UCSD-AML1 (cell line): Measurements from ENCODE around the gene SYT15.

Source experiments
- DNase-seq: peaks from one replicate; lab custom pipeline; 2025; ENCODE audit not compliant: unreplicated experiment; lab: John Stamatoyannopoulos, UW

SYT15 gene

GRCh38 chr10:46544989-46545791, 33.7 kb upstream of the SYT15 start:
- no peak for DNase-seq

- no peak for DNase-seq
Observed at GRCh38 chr10:46545861-46546590, 32.9 kb upstream of the SYT15 start.

GRCh38 chr10:46546591-46547540, 32.1 kb upstream of the SYT15 start:
- DNase-seq = no peak

GRCh38 chr10:46547541-46548497, 31.1 kb upstream of the SYT15 start:
- no peak for DNase-seq

- no peak for DNase-seq
Observed at GRCh38 chr10:46548498-46549090, 30.3 kb upstream of the SYT15 start.

GRCh38 chr10:46549171-46550075, 29.5 kb upstream of the SYT15 start:
- no peak for DNase-seq

- no peak for DNase-seq
Observed at GRCh38 chr10:46550076-46550790, 28.7 kb upstream of the SYT15 start.

- no peak for DNase-seq
Observed at GRCh38 chr10:46550795-46551700, 27.9 kb upstream of the SYT15 start.

GRCh38 chr10:46551701-46552525, 27.0 kb upstream of the SYT15 start:
- no peak for DNase-seq

GRCh38 chr10:46552526-46553237, 26.2 kb upstream of the SYT15 start:
- no peak for DNase-seq

- DNase-seq = no peak
Observed at GRCh38 chr10:46553238-46554049, 25.5 kb upstream of the SYT15 start.

- no peak for DNase-seq
Observed at GRCh38 chr10:46554166-46554781, 24.7 kb upstream of the SYT15 start.

- DNase-seq = no peak
Observed at GRCh38 chr10:46555366-46555712, 23.6 kb upstream of the SYT15 start.

- DNase-seq = no peak
Observed at GRCh38 chr10:46555713-46556514, 23.0 kb upstream of the SYT15 start.
